Bronchial epithelial cell (primary cell): ENCODE measurements around the gene FAM13B. TPM values are rescaled to one million over a fixed set of nuclear protein-coding genes. Genes with fewer than 3 reads are reported as not detected.
"Not testable (repeated sequence)": the region's sequence is repeated elsewhere in the genome, so short reads cannot be mapped to it uniquely, and the experiment has no call there.

ENCODE experiments used
- DNase-seq: peaks from one replicate; pipeline ENCODE4 v3.0.0-alpha.2; 2010; ENCODE audit warnings: low read depth
- FAIRE-seq: peaks from 2 replicates; lab custom pipeline; 2011; peaks lifted over from hg19 to GRCh38; lab: Jason Lieb, UNC
- H3K27me3 ChIP-seq: 2 replicates; pipeline ENCODE4 v1.5.1; 2011; ENCODE audit warnings: low read length; ENCODE audit not compliant: control insufficient read depth, insufficient read depth
- H3K36me3 ChIP-seq: 2 replicates; pipeline ENCODE4 v1.5.1; 2011; ENCODE audit warnings: low read length; ENCODE audit not compliant: control insufficient read depth, insufficient read depth
- H3K4me3 ChIP-seq: 2 replicates; pipeline ENCODE4 v1.5.1; 2011; ENCODE audit warnings: mild to moderate bottlenecking, low read depth, low read length, control low read depth
- CTCF ChIP-seq: IDR thresholded peaks from 2 replicates; pipeline ENCODE4 v1.5.1; 2011; ENCODE audit warnings: mild to moderate bottlenecking, moderate library complexity, low read length, control low read depth, inconsistent platforms; ENCODE audit not compliant: insufficient read depth, severe bottlenecking
- total RNA-seq: library from RNA; depleted of rRNA; stranded (reverse); fragments of >200 nt; gene quantifications from 2 replicates; pipeline ENCODE4 v1.2.1, GENCODE V29; 2014

Gene FAM13B
- total RNA-seq, 1 donor from 2014 or later: 10.5 TPM

DNA sequence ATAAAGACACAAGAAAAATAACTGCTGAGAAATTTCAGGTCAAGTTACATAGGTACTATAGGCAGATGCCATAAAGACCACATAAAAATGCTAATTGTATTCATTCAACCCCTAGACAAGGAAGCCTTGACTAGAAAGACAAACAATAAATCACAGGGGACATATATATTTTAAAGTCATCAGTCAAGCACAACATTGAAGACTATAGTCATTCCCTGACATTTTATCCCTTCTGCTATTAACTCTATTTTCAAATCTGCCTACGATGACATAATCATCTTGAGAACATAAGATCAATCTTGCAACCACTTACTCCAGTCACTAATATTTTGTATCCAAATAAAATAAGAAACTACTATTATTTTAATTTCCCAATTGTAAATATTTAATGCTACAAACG, 38.3 kb downstream of the FAM13B start:
- no peak for FAIRE-seq
- Histone ChIP-seq H3K36me3 (peaks cover 3% of the 10 kb centered on the region), H3K27me3 (no peaks in the 10 kb centered on the region), H3K4me3 (no peak overlapping the region)
- DNase-seq: no peak
- TF ChIP-seq CTCF: no peak

GRCh38 chr5:137989419-137989818, 43.5 kb downstream of the FAM13B start:
- no peak for FAIRE-seq
- TF ChIP-seq CTCF: no peak
- Histone ChIP-seq H3K36me3 (peaks cover 1% of the 10 kb centered on the region), H3K27me3 (no peaks in the 10 kb centered on the region), H3K4me3 (no peak overlapping the region)
- DNase-seq: no peak

- DNase-seq: no peak
- H3K27me3 ChIP-seq: no peaks in the 10 kb centered on the region
- no peak for TF ChIP-seq CTCF
- no peak for FAIRE-seq
- no peak overlapping the region for H3K4me3 ChIP-seq
- H3K36me3 ChIP-seq: no peaks in the 10 kb centered on the region
Observed at GRCh38 chr5:137975208-137975607, 57.7 kb downstream of the FAM13B start.

DNA sequence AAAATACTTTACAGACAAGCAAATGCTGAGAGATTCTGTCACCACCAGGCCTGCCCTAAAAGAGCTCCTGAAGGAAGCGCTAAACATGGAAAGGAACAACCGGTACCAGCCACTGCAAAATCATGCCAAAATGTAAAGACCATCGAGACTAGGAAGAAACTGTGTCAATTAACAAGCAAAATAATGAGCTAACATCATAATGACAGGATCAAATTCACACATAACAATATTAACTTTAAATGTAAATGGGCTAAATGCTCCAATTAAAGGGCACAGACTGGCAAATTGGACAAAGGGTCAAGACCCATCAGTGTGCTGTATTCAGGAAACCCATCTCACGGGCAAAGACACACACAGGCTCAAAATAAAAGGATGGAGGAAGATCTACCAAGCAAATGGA, 62.5 kb downstream of the FAM13B start:
- H3K4me3 ChIP-seq, H3K36me3 ChIP-seq, H3K27me3 ChIP-seq, DNase-seq, FAIRE-seq: not testable (repeated sequence)

- TF ChIP-seq CTCF: no peak
- H3K36me3 ChIP-seq: peaks cover 2% of the 10 kb centered on the region
- H3K4me3 ChIP-seq: no peak overlapping the region
- DNase-seq: no peak
- FAIRE-seq: no peak
- H3K27me3 ChIP-seq: no peaks in the 10 kb centered on the region
Observed at GRCh38 chr5:137960819-137961218, 72.1 kb downstream of the FAM13B start.

GRCh38 chr5:137960141-137960540, 72.7 kb downstream of the FAM13B start:
- no peak for FAIRE-seq
- H3K36me3 ChIP-seq: peaks cover 2% of the 10 kb centered on the region
- H3K4me3 ChIP-seq: no peak overlapping the region
- DNase-seq: no peak
- TF ChIP-seq CTCF: no peak
- H3K27me3 ChIP-seq: no peaks in the 10 kb centered on the region
